IPS-15b (cell line): ENCODE data around the gene LMX1B.
"Not testable (repeated sequence)": the region's sequence is repeated elsewhere in the genome, so short reads cannot be mapped to it uniquely, and the experiment has no call there.

Source experiments
- H3K27me3 ChIP-seq: one replicate; pipeline ENCODE4 v1.6.1; 2013; ENCODE audit warnings: low read length; ENCODE audit not compliant: control insufficient read depth, insufficient read depth
- H3K36me3 ChIP-seq: one replicate; pipeline ENCODE4 v1.6.1; 2013; ENCODE audit warnings: low read length; ENCODE audit not compliant: control insufficient read depth, insufficient read depth
- H3K4me1 ChIP-seq: one replicate; pipeline ENCODE4 v1.6.1; 2013; ENCODE audit warnings: mild to moderate bottlenecking, low read length; ENCODE audit not compliant: control insufficient read depth, insufficient read depth
- H3K4me3 ChIP-seq: one replicate; pipeline ENCODE4 v1.5.1; 2013; ENCODE audit warnings: low read depth, low read length
- H3K9ac ChIP-seq: one replicate; pipeline ENCODE4 v1.6.1; 2013; ENCODE audit warnings: low read depth, mild to moderate bottlenecking, low read length
- H3K9me3 ChIP-seq: one replicate; pipeline ENCODE4 v1.6.1; 2013; ENCODE audit warnings: mild to moderate bottlenecking, low read length; ENCODE audit not compliant: control insufficient read depth, insufficient read depth

Gene LMX1B

DNA sequence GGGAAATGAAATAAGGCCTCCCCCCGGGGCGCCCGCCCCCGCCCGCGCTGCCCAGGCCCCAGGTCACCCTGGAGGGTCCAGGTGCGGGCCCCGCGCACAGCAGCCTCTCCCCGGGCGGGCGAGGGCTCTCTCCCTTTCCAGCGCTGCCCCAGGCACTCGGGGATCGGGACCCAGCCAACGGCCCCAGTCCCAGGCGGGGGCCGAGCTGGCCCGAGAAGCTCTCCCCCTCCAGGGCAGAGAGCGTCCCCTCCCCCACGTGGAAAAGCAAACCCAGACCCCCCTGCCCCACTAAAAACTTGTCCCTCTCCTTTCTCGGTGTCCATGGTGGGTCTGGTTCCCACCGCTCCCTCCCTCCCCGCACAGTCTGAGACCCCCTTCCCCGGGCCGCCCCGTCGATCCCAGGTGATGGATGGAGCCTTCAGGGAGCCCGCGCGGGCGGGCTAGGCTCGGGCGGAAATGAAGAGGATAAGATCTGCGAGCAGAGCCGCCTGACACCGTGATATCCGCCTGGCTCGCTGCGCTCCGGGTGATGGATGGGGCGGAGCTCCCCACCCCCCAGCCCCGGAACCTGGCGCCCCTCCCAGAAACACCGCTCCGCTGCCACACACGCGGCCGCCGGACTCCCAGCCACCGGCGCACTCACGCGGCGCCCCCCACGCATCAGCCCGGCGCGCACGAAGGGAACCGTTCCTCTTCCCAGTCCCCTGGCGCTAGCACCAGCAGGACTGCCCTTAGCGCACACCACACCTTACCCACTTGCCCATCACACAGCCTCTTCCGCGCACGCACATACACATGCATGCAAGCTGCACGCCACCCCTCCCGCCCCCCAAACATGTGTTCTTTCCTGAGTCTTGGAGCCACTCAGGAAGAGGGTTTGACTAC is 109.4 kb downstream of the LMX1B start:
- H3K9ac ChIP-seq, result no peak overlapping the region
- no peaks in the 10 kb centered on the region for H3K36me3 ChIP-seq
- H3K27me3 ChIP-seq, result peaks cover 32% of the 10 kb centered on the region
- H3K9me3 ChIP-seq, result no peaks in the 10 kb centered on the region
- H3K4me3 ChIP-seq, result peak overlapping the region; percentile 66
- no peaks in the 10 kb centered on the region for H3K4me1 ChIP-seq

DNA sequence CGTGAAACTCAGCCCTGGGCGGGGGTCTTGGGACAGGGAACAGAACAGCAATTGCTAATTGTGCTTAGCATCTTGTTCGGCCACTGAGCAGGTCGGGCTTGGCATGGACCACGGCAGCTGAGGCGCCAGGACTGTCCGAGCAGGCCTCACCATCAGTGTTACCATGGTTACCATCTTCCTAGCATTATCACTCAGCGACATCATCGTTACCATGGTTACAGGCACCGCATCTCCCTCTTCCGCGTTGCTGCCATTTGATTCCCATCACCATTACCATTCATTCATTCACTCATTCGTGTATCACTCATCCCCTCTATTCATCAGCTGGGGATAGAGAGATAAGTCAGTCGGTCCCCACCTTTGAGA is 110.1 kb downstream of the LMX1B start:
- peak overlapping the region; percentile 66 for H3K4me3 ChIP-seq
- H3K9me3 ChIP-seq, result no peaks in the 10 kb centered on the region
- no peaks in the 10 kb centered on the region for H3K36me3 ChIP-seq
- peaks cover 32% of the 10 kb centered on the region for H3K27me3 ChIP-seq
- H3K4me1 ChIP-seq, result no peaks in the 10 kb centered on the region
- no peak overlapping the region for H3K9ac ChIP-seq

DNA sequence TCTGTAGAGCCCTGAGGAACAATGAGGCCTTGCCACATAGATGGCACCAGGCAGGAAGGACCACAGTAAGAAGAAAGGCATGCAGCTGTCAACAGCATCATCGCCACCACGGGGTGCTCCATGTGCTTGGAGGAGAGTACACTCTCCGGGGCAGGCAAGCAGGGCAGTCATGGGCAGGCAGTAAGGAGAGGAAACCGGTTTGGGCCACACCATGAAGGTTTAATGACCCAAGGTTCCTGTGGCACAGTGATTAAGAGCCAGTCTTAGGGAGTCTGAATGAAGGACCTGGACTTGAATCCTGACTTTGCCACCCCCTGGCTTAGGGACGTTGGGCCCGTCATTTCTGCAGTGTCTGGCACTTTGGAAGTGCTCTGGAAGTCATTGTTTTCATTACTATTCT is 110.5 kb downstream of the LMX1B start:
- Histone ChIP-seq H3K36me3 (no peaks in the 10 kb centered on the region), H3K9me3 (no peaks in the 10 kb centered on the region), H3K9ac (no peak overlapping the region), H3K27me3 (peaks cover 32% of the 10 kb centered on the region), H3K4me3 (no peak overlapping the region), H3K4me1 (no peaks in the 10 kb centered on the region)

DNA sequence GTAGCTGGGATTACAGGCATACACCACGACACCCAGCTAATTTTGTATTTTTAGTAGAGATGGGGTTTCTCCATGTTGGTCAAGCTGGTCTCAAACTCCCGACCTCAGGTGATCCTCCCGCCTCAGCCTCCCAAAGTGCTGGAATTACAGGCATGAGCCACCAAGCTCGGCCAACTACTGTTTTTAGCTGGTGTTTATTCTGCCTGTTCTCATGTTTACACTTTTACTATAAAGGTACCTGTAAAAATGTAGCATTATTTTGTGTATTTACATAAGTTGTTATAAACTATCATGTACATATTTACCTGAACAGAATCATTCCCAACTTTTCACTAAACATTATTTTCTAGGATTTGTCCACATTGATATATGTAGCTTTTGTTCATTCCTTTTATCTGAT is 111.8 kb downstream of the LMX1B start:
- not testable (repeated sequence) for H3K4me3 ChIP-seq, H3K9me3 ChIP-seq, H3K36me3 ChIP-seq, H3K4me1 ChIP-seq, H3K9ac ChIP-seq
- H3K27me3 ChIP-seq, result peaks cover 32% of the 10 kb centered on the region

DNA sequence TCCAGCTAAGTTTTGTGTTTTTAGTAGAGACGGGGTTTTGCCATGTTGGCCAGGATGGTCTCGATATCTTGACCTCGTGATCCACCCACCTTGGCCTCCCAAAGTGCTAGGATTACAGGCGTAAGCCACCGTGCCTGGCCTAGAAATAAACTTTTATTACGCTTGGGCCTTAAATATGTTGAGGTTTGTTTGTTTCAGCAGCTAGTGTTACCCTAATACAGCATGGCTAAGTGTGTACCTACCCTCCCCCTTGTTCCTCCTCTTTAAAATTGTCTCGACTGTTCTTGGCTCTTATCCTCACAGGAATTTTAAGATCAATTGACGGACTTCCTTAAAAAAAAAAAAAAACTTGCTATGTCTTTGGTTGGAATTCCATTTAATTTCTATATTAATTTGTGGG is 114.5 kb downstream of the LMX1B start:
- not testable (repeated sequence) for H3K9ac ChIP-seq

DNA sequence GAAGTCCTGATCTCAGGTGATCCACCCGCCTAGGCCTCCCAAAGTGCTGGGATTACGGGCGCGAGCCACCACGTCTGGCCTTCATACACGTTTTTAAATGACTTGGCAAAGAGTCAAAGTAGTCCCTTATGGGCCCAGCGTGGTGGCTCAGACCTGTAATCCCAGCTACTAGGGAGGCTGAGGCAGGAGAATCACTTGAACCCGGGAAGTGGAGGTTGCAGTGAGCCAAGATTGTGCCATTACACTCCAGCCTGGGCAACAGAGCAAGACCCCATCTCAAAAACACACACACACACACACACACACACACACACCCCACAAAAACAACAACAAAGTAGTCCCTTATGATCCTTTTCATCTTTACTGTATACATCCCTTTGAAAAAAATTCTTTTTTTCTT is 116.9 kb downstream of the LMX1B start:
- H3K27me3 ChIP-seq, result not testable (repeated sequence)

More for the DNA sequence above, 114.5 kb downstream of the LMX1B start:
- H3K9me3 ChIP-seq, H3K4me3 ChIP-seq, H3K36me3 ChIP-seq, H3K4me1 ChIP-seq: not testable (repeated sequence)
- H3K27me3 ChIP-seq, result peaks cover 25% of the 10 kb centered on the region

DNA sequence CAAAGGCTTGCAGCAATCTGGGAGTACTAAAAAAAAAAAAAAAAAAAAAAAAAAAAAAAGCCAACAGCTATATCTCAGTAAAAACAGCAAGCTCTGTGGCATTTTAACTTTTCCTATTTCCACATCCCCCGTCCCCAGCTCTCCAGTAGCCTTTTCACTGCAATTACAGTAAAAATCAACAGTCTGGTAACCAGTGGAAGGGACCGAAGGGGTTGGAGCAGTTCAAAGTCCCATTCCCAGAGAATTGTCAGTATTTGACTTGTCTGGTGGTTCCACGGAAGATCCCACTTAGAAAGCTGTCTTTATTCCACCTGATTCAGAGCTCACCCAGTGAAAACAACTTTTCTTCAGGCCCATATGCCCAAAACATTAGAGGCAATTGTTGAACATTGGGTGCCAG is 119.3 kb downstream of the LMX1B start:
- Histone ChIP-seq H3K9ac (no peak overlapping the region), H3K27me3 (no peaks in the 10 kb centered on the region), H3K36me3 (no peaks in the 10 kb centered on the region), H3K4me1 (no peaks in the 10 kb centered on the region), H3K4me3 (no peak overlapping the region), H3K9me3 (no peaks in the 10 kb centered on the region)

More for the DNA sequence above, 116.9 kb downstream of the LMX1B start:
- not testable (repeated sequence) for H3K9me3 ChIP-seq, H3K4me1 ChIP-seq, H3K36me3 ChIP-seq, H3K4me3 ChIP-seq, H3K9ac ChIP-seq

DNA sequence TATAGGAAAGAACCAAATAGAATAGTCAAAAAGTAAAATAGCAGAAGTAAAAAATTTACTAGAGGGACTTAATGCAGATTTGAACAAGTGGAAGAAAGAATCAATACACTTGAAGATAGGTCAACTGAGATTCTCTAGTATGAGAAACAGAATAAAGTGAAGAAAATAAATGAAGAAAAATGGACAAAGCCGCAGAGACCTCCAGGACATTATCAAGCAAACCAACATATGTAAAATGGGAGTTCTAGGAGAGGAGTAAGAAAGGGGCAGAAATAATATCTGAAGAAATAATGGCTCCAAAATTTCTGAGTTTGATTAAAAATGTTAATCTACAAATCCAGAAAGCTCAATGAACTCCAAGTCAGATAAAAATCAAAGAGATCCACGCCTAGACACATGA is 121.1 kb downstream of the LMX1B start:
- no peaks in the 10 kb centered on the region for H3K36me3 ChIP-seq
- H3K4me1 ChIP-seq, result no peaks in the 10 kb centered on the region
- H3K9me3 ChIP-seq, result no peaks in the 10 kb centered on the region
- H3K27me3 ChIP-seq, result no peaks in the 10 kb centered on the region
- H3K4me3 ChIP-seq, result no peak overlapping the region
- H3K9ac ChIP-seq, result no peak overlapping the region

DNA sequence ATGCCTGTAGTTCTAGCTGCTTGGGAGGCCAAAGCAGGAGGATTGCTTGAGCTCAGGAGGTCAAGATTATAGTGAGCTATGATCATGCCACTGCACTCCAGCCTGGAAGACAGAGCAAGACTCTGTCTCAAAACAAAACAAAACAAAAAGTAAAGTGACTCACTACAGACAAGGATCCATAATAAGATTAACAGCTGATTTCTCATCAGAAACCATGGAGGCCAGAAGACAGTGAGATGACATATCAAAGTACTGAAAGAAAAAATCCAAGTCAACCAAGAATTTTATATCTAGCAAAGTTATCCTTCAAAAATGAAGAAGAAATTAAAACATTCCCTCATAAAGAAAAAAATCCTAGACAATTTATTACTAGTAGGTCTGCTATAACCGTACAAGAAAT is 121.8 kb downstream of the LMX1B start:
- no peaks in the 10 kb centered on the region for H3K36me3 ChIP-seq
- H3K4me1 ChIP-seq, result no peaks in the 10 kb centered on the region
- H3K9ac ChIP-seq, result no peak overlapping the region
- H3K9me3 ChIP-seq, result no peaks in the 10 kb centered on the region
- H3K4me3 ChIP-seq, result no peak overlapping the region
- no peaks in the 10 kb centered on the region for H3K27me3 ChIP-seq

DNA sequence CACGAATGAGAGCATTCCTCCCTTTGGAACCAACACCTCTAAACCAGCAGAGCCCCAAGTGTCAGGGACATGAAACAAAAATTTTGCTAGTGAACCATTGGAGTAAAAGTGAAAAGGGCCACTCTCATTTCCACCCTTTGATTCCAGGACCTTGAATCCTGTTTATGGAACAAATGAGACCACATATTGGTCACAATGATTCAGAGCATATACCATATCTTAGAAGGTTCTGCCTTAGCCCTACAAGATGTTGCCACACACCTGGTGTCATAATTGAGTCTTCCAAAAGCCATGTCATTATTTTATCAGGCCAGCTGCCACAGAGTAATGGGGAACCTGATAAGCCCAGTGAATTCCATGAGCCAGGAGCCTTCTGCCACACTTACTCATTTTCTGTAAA is 124.8 kb downstream of the LMX1B start:
- H3K9me3 ChIP-seq, result no peaks in the 10 kb centered on the region
- no peak overlapping the region for H3K4me3 ChIP-seq
- H3K27me3 ChIP-seq, result peaks cover 2% of the 10 kb centered on the region
- no peaks in the 10 kb centered on the region for H3K4me1 ChIP-seq
- no peak overlapping the region for H3K9ac ChIP-seq
- no peaks in the 10 kb centered on the region for H3K36me3 ChIP-seq

DNA sequence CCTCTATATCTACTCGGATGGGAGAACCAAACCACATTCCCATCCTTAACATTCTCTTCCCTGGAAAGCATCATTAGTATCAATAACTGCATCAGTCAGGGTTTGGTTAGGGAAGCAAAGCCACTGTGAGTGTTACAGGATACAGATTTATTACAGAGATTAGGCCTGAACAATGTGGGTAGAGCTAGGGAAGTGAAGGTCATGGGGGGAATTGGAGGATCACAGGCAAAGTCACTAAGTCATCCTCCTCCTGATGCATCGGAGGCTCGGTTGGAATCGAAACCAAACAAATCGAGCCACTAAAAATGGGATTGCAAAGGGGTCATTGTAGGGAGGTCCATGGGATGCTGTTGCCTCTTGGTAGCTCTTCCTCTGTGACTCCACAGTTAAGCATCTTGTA is 129.3 kb downstream of the LMX1B start:
- H3K36me3 ChIP-seq, result no peaks in the 10 kb centered on the region
- H3K9ac ChIP-seq, result no peak overlapping the region
- no peak overlapping the region for H3K4me3 ChIP-seq
- no peaks in the 10 kb centered on the region for H3K4me1 ChIP-seq
- no peaks in the 10 kb centered on the region for H3K9me3 ChIP-seq
- peaks cover 2% of the 10 kb centered on the region for H3K27me3 ChIP-seq

DNA sequence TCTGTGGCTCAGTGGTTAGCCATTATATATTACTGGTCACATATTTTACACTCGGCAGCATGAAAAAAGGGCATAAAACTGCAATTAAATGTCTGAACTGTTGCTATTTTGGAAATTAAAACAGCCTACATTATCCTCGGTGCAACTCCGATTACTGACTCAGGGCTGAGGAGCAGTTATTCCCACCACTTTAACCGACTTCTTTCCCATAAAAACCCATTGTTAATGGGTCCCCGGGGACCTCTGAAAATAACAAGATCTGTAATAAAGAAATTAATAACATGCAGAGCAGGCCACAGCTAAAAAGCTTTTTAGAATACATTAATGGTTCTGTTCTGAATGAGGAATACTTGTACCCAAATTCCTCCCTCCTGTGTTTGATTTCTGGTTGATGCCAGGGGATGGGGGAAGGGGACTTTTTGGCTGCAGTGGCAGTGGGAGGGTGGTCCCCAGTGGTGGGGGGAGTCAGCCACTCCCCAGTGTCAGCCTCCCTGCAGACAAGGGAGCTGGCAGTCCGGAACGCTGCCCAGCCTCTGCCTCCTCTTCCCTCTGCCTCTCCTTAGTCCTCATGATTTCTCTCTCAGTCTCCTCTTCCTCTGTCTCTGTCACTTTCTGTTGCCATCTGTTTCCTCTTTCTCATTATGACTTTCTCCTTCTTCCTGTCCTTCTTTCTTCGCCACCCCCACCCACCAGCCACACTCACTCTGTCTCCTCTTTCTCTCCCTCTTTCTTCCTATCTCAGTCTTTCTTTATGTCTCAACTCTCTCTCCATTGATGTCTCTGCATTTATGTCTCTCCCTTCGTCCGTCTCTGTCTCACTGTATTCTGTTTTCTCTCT is 132.1 kb downstream of the LMX1B start:
- Histone ChIP-seq H3K36me3 (no peaks in the 10 kb centered on the region), H3K27me3 (no peaks in the 10 kb centered on the region), H3K9ac (no peak overlapping the region), H3K4me3 (no peak overlapping the region), H3K9me3 (no peaks in the 10 kb centered on the region), H3K4me1 (no peaks in the 10 kb centered on the region)
